GM12873 (cell line): ENCODE data around the gene CHFR.

Experiments
- TF ChIP-seq, protein P1 (sequence below): IDR thresholded peaks from 2 replicates; pipeline ENCODE4 v1.5.1; 2012; ENCODE audit warnings: low read depth, mild to moderate bottlenecking, moderate library complexity, low read length, control low read depth; ENCODE audit not compliant: insufficient read depth; ENCODE audit errors: missing control alignments

CHFR gene

DNA sequence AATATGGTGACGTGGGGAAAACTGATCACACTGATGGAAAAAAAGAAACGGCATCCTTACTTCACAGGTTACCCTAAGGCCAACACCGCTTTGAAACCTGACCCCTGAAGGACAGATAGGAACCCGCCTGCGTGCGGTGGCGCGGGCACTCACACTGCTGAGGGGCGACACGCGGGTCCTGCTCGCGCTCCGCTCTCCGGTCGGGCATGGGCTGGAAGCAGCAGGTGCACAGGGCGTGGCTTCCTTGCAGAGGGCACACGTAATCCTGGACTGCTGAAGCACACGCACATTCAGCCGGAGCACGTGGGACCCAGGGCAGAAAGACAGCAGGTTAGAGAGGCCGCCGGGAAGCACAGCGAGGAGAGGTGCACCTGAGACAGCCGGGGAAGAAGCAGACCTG lies 35.9 kb downstream of the CHFR start:
- TF ChIP-seq, protein P1, sequence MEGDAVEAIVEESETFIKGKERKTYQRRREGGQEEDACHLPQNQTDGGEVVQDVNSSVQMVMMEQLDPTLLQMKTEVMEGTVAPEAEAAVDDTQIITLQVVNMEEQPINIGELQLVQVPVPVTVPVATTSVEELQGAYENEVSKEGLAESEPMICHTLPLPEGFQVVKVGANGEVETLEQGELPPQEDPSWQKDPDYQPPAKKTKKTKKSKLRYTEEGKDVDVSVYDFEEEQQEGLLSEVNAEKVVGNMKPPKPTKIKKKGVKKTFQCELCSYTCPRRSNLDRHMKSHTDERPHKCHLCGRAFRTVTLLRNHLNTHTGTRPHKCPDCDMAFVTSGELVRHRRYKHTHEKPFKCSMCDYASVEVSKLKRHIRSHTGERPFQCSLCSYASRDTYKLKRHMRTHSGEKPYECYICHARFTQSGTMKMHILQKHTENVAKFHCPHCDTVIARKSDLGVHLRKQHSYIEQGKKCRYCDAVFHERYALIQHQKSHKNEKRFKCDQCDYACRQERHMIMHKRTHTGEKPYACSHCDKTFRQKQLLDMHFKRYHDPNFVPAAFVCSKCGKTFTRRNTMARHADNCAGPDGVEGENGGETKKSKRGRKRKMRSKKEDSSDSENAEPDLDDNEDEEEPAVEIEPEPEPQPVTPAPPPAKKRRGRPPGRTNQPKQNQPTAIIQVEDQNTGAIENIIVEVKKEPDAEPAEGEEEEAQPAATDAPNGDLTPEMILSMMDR: no peak

DNA sequence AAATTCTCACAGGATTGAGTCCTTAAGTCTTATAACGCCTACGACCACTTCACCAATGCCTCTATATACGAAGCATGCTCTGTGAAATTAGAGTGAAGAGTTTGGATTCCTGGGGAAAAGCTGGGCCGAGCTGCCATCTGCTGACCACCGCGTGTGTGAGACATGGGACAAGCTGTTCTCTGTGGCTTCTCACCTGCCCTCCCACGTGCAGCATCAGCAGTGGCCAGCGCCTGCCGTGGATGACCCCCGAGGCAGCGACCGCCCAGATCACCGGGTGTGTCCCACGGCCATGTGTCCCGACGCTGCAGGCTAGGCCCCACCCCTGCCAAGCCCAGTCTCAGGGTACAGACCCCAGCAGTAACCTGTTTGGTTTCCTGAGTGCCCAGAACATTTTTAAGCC lies 37.1 kb downstream of the CHFR start:
- TF ChIP-seq, protein P1: no peak

DNA sequence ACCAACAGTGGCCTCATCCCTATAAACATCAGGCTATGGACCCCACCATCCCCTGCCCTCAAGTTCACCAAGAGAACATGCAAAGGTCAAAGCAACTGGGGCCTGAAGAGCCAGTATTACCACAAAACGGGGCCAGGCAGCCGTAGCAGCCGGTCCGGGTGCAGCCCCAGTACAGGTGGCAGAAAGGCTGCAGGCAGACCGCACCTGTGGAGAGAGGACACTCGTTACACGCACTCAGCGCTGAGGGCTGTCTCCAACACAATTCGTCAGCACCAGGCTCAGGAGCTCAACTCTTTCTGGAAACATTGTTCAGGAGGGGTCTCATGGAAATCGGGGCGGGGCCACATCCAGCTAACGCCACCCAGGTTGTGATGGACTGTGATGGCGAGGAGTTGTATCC lies 38.9 kb downstream of the CHFR start:
- TF ChIP-seq, protein P1: no peak

GRCh38 chr12:132847363-132848356 lies 39.7 kb downstream of the CHFR start:
- TF ChIP-seq, protein P1: no peak

GRCh38 chr12:132842449-132843045 lies 44.9 kb downstream of the CHFR start:
- TF ChIP-seq, protein P1: no peak

GRCh38 chr12:132841151-132841550 lies 46.3 kb downstream of the CHFR start:
- TF ChIP-seq, protein P1: no peak

DNA sequence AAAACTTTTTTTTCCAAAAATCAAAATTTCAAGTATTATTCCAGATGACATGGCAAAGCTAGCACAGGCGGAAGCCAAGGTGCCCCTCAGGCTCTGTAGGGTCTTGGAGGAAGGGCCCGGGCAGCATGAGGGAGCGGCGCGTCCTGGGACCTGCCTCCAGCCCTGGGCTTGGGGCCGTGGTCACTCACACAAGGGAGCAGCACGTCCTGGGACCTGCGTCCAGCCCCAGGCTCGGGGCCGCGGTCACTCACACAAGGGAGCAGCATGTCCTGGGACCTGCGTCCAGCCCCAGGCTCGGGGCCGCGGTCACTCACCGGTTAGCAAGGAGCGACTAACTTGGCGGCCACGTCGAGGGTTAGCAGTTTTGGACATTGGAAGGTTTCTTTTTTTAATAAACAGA lies 46.9 kb downstream of the CHFR start:
- TF ChIP-seq, protein P1: no peak
